A673 (cell line): ENCODE data around the gene P2RX6. TPM values are rescaled to one million over a fixed set of nuclear protein-coding genes. Genes with fewer than 3 reads are reported as not detected.

Experiments
- BruUV-seq: library from RNA; stranded (reverse); fragments of 400-500 nt; replicated peaks from 2 replicates; lab custom pipeline; 2021; lab: Mats Ljungman, UMichigan
- CTCF ChIA-PET: fragments of 300-600 bp; sonication (Branson Sonifier 250); formaldehyde crosslinking; loops from one replicate; lab custom pipeline; 2022; ENCODE audit warnings: antibody characterized with exemption; lab: Charles Lee
- POLR2A ChIA-PET: fragments of 300-600 bp; sonication (Branson Sonifier 250); formaldehyde crosslinking; loops from one replicate; lab custom pipeline; 2022; ENCODE audit warnings: antibody characterized with exemption; ENCODE audit not compliant: low non-redundant PET; lab: Charles Lee
- DNase-seq: peaks from one replicate; pipeline ENCODE4 v3.0.0-alpha.2; 2015; ENCODE audit warnings: low spot score
- H3K27ac ChIP-seq: fragments of 200-600 bp; sonication (generic); 2 replicates; pipeline ENCODE4 v1.5.1; 2016; ENCODE audit warnings: mixed run types, low read depth, mild to moderate bottlenecking, mixed read lengths, antibody characterized with exemption, low read length; ENCODE audit not compliant: poor library complexity, severe bottlenecking
- H3K27me3 ChIP-seq: fragments of 200-600 bp; sonication (generic); replicated peaks from 2 replicates; pipeline ENCODE4 v1.6.1; 2017; ENCODE audit warnings: mixed run types, low read depth, mild to moderate bottlenecking, mixed read lengths, antibody characterized with exemption, low read length; ENCODE audit not compliant: insufficient read depth, poor library complexity
- H3K36me3 ChIP-seq: fragments of 200-600 bp; sonication (generic); 2 replicates; pipeline ENCODE4 v1.6.1; 2016; ENCODE audit warnings: mixed run types, mild to moderate bottlenecking, mixed read lengths, antibody characterized with exemption, low read length; ENCODE audit not compliant: insufficient read depth, poor library complexity, severe bottlenecking
- H3K4me1 ChIP-seq: fragments of 200-600 bp; sonication (generic); 2 replicates; pipeline ENCODE4 v1.6.1; 2017; ENCODE audit warnings: mixed run types, mild to moderate bottlenecking, mixed read lengths, antibody characterized with exemption, low read length; ENCODE audit not compliant: insufficient read depth, poor library complexity, severe bottlenecking
- H3K4me3 ChIP-seq: fragments of 200-600 bp; sonication (generic); 2 replicates; pipeline ENCODE4 v1.5.1; 2016; ENCODE audit warnings: low read depth, mixed run types, mild to moderate bottlenecking, mixed read lengths, low read length; ENCODE audit not compliant: poor library complexity, severe bottlenecking
- H3K9me3 ChIP-seq: fragments of 200-600 bp; sonication (generic); 2 replicates; pipeline ENCODE4 v1.6.1; 2016; ENCODE audit warnings: mixed run types, low read depth, mild to moderate bottlenecking, mixed read lengths, antibody characterized with exemption, low read length; ENCODE audit not compliant: poor library complexity, severe bottlenecking
- CTCF ChIP-seq: fragments of 300-800, 200-600 bp; sonication (generic); conservative IDR thresholded peaks from 2 replicates; pipeline ENCODE4 v1.5.1; 2017; ENCODE audit warnings: low read depth, mild to moderate bottlenecking, antibody characterized with exemption, low read length, moderate library complexity, mixed read lengths
- EZH2 ChIP-seq: fragments of 200-600 bp; sonication (generic); IDR thresholded peaks from 2 replicates; pipeline ENCODE4 v1.6.1; 2017; ENCODE audit warnings: borderline replicate concordance, low read depth, mild to moderate bottlenecking, mixed read lengths, antibody characterized with exemption, low read length; ENCODE audit not compliant: poor library complexity, severe bottlenecking
- intact Hi-C: fragments of 100-400 bp; cut with micrococcal nuclease; formaldehyde crosslinking; loops from one replicate; pipeline ENCODE4 v1.10.0; 2022; ENCODE audit not compliant: unreplicated experiment
- total RNA-seq: library from RNA; stranded (reverse); gene quantifications from 2 replicates; pipeline ENCODE4 v1.2.3, GENCODE V29; 2021

Gene P2RX6
- total RNA-seq, 1 experiment from 2014 or later = 0.43 TPM

GRCh38 chr22:20986365-20986764 lies 28.6 kb upstream of the P2RX6 start:
- no peak overlapping the region for H3K27ac ChIP-seq
- TF ChIP-seq EZH2 = no peak
- TF ChIP-seq CTCF = no peak
- H3K36me3 ChIP-seq = peaks cover 18% of the 10 kb centered on the region
- H3K4me1 ChIP-seq = peaks cover under 1% of the 10 kb centered on the region
- H3K9me3 ChIP-seq = no peaks in the 10 kb centered on the region
- CTCF ChIA-PET = no interaction called here
- no peak for DNase-seq
- no peak overlapping the region for H3K4me3 ChIP-seq
- POLR2A ChIA-PET = no interaction called here
- intact Hi-C loops = no loop called here
- no peaks in the 10 kb centered on the region for H3K27me3 ChIP-seq
- BruUV-seq = no TSS peak

- no peak for TF ChIP-seq CTCF
- TF ChIP-seq EZH2 = no peak
- ChIA-PET CTCF (no interaction called here), POLR2A (no interaction called here)
- Histone ChIP-seq H3K27me3 (no peaks in the 10 kb centered on the region), H3K4me3 (no peak overlapping the region), H3K9me3 (no peaks in the 10 kb centered on the region), H3K36me3 (peaks cover 25% of the 10 kb centered on the region), H3K27ac (no peak overlapping the region), H3K4me1 (no peaks in the 10 kb centered on the region)
- no TSS peak for BruUV-seq
- no peak for DNase-seq
- intact Hi-C loops = no loop called here
These were observed 27.6 kb upstream of the P2RX6 start for GRCh38 chr22:20987375-20987774.

- ChIA-PET CTCF (no interaction called here), POLR2A (interaction anchor here (0.6 kb wide), 1 partner anchor 11 kb away, joined by 3 read pairs; no protein-coding TSS in a partner anchor)
- Histone ChIP-seq H3K9me3 (no peaks in the 10 kb centered on the region), H3K4me1 (no peaks in the 10 kb centered on the region), H3K4me3 (no peak overlapping the region), H3K27me3 (no peaks in the 10 kb centered on the region), H3K27ac (no peak overlapping the region), H3K36me3 (peaks cover 27% of the 10 kb centered on the region)
- intact Hi-C loops = no loop called here
- no TSS peak for BruUV-seq
- TF ChIP-seq CTCF (no peak), EZH2 (no peak)
- no peak for DNase-seq
These were observed 26.2 kb upstream of the P2RX6 start for GRCh38 chr22:20988573-20989322.
